Natural killer cell (primary cell): ENCODE results near the gene PRPF18. TPM values are rescaled to one million over a fixed set of nuclear protein-coding genes. Genes with fewer than 3 reads are reported as not detected.

ENCODE experiments used
- ATAC-seq, 3 donors: fragments of 150-1000 bp in 2 of 3; fragments of 200-7000 bp in 1 of 3; cut with Tn5 transposase; 1 replicate in 1 of 3; 2 replicates in 2 of 3; pipeline ENCODE4 v1.10.0; 2021; ENCODE audit warnings: mild to moderate bottlenecking in 2 of 3, moderate library complexity in 2 of 3
- DNase-seq, 2 donors: peaks; one replicate each; pipeline versions ENCODE4 v3.0.0 to v3.0.0-alpha.2; 2013 to 2021; ENCODE audit warnings: mixed read lengths in 1 of 2
- H3K27ac ChIP-seq: one replicate; pipeline ENCODE4 v1.5.1; 2013; ENCODE audit warnings: mild to moderate bottlenecking, low read length
- H3K27me3 ChIP-seq: one replicate; pipeline ENCODE4 v1.6.1; 2013; ENCODE audit warnings: low read length; ENCODE audit not compliant: control insufficient read depth, insufficient read depth
- H3K36me3 ChIP-seq: one replicate; pipeline ENCODE4 v1.6.1; 2013; ENCODE audit warnings: low read length; ENCODE audit not compliant: control insufficient read depth, insufficient read depth
- H3K4me1 ChIP-seq: one replicate; pipeline ENCODE4 v1.6.1; 2013; ENCODE audit warnings: low read length; ENCODE audit not compliant: control insufficient read depth, insufficient read depth
- H3K4me3 ChIP-seq: one replicate; pipeline ENCODE4 v1.5.1; 2013; ENCODE audit warnings: low read length
- H3K9me3 ChIP-seq: one replicate; pipeline ENCODE4 v1.6.1; 2013; ENCODE audit warnings: low read length; ENCODE audit not compliant: control insufficient read depth, insufficient read depth
- H3K27ac Mint-ChIP-seq, 2 donors: one replicate each; pipeline ENCODE4 v1.8.0; 2022; ENCODE audit warnings: mild to moderate bottlenecking in 2 of 2, mixed read lengths in 2 of 2, moderate library complexity in 1 of 2
- H3K27me3 Mint-ChIP-seq, 2 donors: one replicate each; pipeline ENCODE4 v1.8.0; 2022; ENCODE audit warnings: low read depth in 2 of 2, mixed read lengths in 2 of 2
- H3K36me3 Mint-ChIP-seq: one replicate; pipeline ENCODE4 v1.8.0; 2022; ENCODE audit warnings: mixed read lengths
- H3K4me1 Mint-ChIP-seq, 2 donors: one replicate each; pipeline ENCODE4 v1.8.0; 2022; ENCODE audit warnings: mixed read lengths in 2 of 2
- H3K4me3 Mint-ChIP-seq: one replicate; pipeline ENCODE4 v1.8.0; 2022; ENCODE audit warnings: mild to moderate bottlenecking, moderate library complexity, mixed read lengths
- H3K9me3 Mint-ChIP-seq, 2 donors: one replicate each; pipeline ENCODE4 v1.8.0; 2022; ENCODE audit warnings: mixed read lengths in 2 of 2
- CTCF ChIP-seq: fragments of 200-600 bp; IDR thresholded peaks from one replicate; pipeline ENCODE4 v1.8.0; 2022; ENCODE audit warnings: antibody characterized with exemption
- whole genome bisulfite sequencing: methylation state at CpG from one replicate; pipeline ENCODE4 v1.1.7; 2013; ENCODE audit warnings: missing lambda C conversion rate; ENCODE audit not compliant: insufficient coverage; 5-methylcytosine and 5-hydroxymethylcytosine counted together
- intact Hi-C: fragments of 100-400 bp; cut with micrococcal nuclease; formaldehyde crosslinking; loops from one replicate; pipeline ENCODE4 v1.14.2; 2022
- total RNA-seq, 4 donors: library from RNA; stranded (reverse); fragments of 120-200 nt in 1 of 4; gene quantifications; one replicate each; pipeline versions ENCODE4 v1.2.3 to v1.2.4, GENCODE V29; 2013 to 2022

Gene PRPF18
- total RNA-seq, 3 donors from 2014 or later (not counting 1 experiment from before 2014, with no cell fraction given), result 29.5 to 39.3 (median 35.1) TPM

- H3K4me3 ChIP-seq, result no peak overlapping the region
- H3K9me3 Mint-ChIP-seq, result peaks cover 4 to 5% of the 10 kb centered on the region in 2 donors
- H3K27ac Mint-ChIP-seq, result no peak overlapping the region
- no peaks in the 10 kb centered on the region for H3K27me3 ChIP-seq
- H3K36me3 ChIP-seq, result no peaks in the 10 kb centered on the region
- WGBS, result 83% methylated on average over 5 of the region's 5 CpGs
- H3K9me3 ChIP-seq, result no peaks in the 10 kb centered on the region
- no peak for TF ChIP-seq CTCF
- no peaks in the 10 kb centered on the region for H3K4me1 Mint-ChIP-seq
- no peak for DNase-seq
- intact Hi-C loops, result no loop called here
- ATAC-seq, result no peak
- peaks cover 7% of the 10 kb centered on the region for H3K36me3 Mint-ChIP-seq
- peaks cover 16 to 30% of the 10 kb centered on the region in 2 donors for H3K27me3 Mint-ChIP-seq
- no peak overlapping the region for H3K27ac ChIP-seq
- H3K4me3 Mint-ChIP-seq, result no peak overlapping the region
- H3K4me1 ChIP-seq, result no peaks in the 10 kb centered on the region
Measured at GRCh38 chr10:13571541-13571940, 15.2 kb upstream of the PRPF18 start.

GRCh38 chr10:13573960-13574359 is 12.8 kb upstream of the PRPF18 start:
- Mint-ChIP-seq H3K27ac (no peak overlapping the region), H3K36me3 (peaks cover 7% of the 10 kb centered on the region), H3K4me1 (no peaks in the 10 kb centered on the region), H3K4me3 (no peak overlapping the region), H3K9me3 (peaks cover 4 to 5% of the 10 kb centered on the region in 2 donors), H3K27me3 (peaks cover 9 to 37% of the 10 kb centered on the region in 2 donors)
- WGBS, result 83% methylated on average over 4 of the region's 4 CpGs
- no peak overlapping the region for H3K27ac ChIP-seq
- no peak for DNase-seq
- no peak for ATAC-seq
- H3K36me3 ChIP-seq, result no peaks in the 10 kb centered on the region
- intact Hi-C loops, result no loop called here
- no peaks in the 10 kb centered on the region for H3K27me3 ChIP-seq
- H3K9me3 ChIP-seq, result no peaks in the 10 kb centered on the region
- no peak for TF ChIP-seq CTCF
- no peak overlapping the region for H3K4me3 ChIP-seq
- H3K4me1 ChIP-seq, result no peaks in the 10 kb centered on the region

- Histone ChIP-seq H3K27me3 (peaks cover 2% of the 10 kb centered on the region), H3K4me1 (peaks cover 13% of the 10 kb centered on the region), H3K27ac (no peak overlapping the region), H3K9me3 (no peaks in the 10 kb centered on the region), H3K4me3 (no peak overlapping the region), H3K36me3 (no peaks in the 10 kb centered on the region)
- no peak for ATAC-seq
- no peaks in the 10 kb centered on the region for H3K36me3 Mint-ChIP-seq
- WGBS, result 94% methylated on average over 6 of the region's 6 CpGs
- no peak for DNase-seq
- no peak for TF ChIP-seq CTCF
- no peaks in the 10 kb centered on the region for H3K9me3 Mint-ChIP-seq
- H3K4me1 Mint-ChIP-seq, result peaks cover 24 to 33% of the 10 kb centered on the region in 2 donors
- peaks cover 21 to 23% of the 10 kb centered on the region in 2 donors for H3K27me3 Mint-ChIP-seq
- no peak overlapping the region for H3K27ac Mint-ChIP-seq
- no peak overlapping the region for H3K4me3 Mint-ChIP-seq
- intact Hi-C loops, result loop anchor here (5.0 kb wide), 2 partner anchors 202 to 213 kb away; no protein-coding TSS in a partner anchor
Measured at GRCh38 chr10:13585195-13585751, 1.5 kb upstream of the PRPF18 start.

GRCh38 chr10:13585943-13586342 is 822 bp upstream of the PRPF18 start:
- Histone ChIP-seq H3K4me3 (no peak overlapping the region), H3K36me3 (no peaks in the 10 kb centered on the region), H3K27me3 (peaks cover 2% of the 10 kb centered on the region), H3K27ac (no peak overlapping the region), H3K9me3 (no peaks in the 10 kb centered on the region), H3K4me1 (peaks cover 13% of the 10 kb centered on the region)
- WGBS, result 83% methylated on average over 2 of the region's 4 CpGs
- intact Hi-C loops, result loop anchor here (5.0 kb wide), 2 partner anchors 201 to 214 kb away; no protein-coding TSS in a partner anchor
- DNase-seq (no peak), ATAC-seq (no peak)
- H3K4me1 Mint-ChIP-seq, result peaks cover 28 to 36% of the 10 kb centered on the region in 2 donors
- no peak overlapping the region for H3K4me3 Mint-ChIP-seq
- no peaks in the 10 kb centered on the region for H3K36me3 Mint-ChIP-seq
- no peak overlapping the region for H3K27ac Mint-ChIP-seq
- H3K9me3 Mint-ChIP-seq, result no peaks in the 10 kb centered on the region
- no peak for TF ChIP-seq CTCF
- H3K27me3 Mint-ChIP-seq, result peaks cover 16 to 18% of the 10 kb centered on the region in 2 donors
